IMR-90 (cell line): ENCODE measurements around the gene TOB2. TPM values are rescaled to one million over a fixed set of nuclear protein-coding genes. Genes with fewer than 3 reads are reported as not detected.
"Not testable (repeated sequence)": the region's sequence is repeated elsewhere in the genome, so short reads cannot be mapped to it uniquely, and the experiment has no call there.

Experiments used
- ATAC-seq: fragments of 200-7000 bp; cut with Tn5 transposase; 2 replicates; pipeline ENCODE4 v1.9.1; 2020; ENCODE audit warnings: low read depth, mild to moderate bottlenecking, moderate library complexity
- BruUV-seq: library from RNA; stranded (reverse); fragments of 400-500 nt; replicated peaks from 2 replicates; lab custom pipeline; 2021; lab: Mats Ljungman, UMichigan
- CTCF ChIA-PET: fragments of 300-600 bp; formaldehyde crosslinking; extraction: SDS; loops from one replicate; lab custom pipeline; 2021; ENCODE audit warnings: antibody characterized with exemption; lab: Yijun Ruan, JAX
- POLR2A ChIA-PET: fragments of 300-600 bp; sonication (Branson Sonifier 250); formaldehyde crosslinking; loops from one replicate; lab custom pipeline; 2022; ENCODE audit warnings: antibody characterized with exemption; ENCODE audit not compliant: unreplicated experiment; lab: Charles Lee
- DNase-seq: peaks from one replicate; pipeline ENCODE4 v3.0.0; 2013
- H2AFZ ChIP-seq: replicated peaks from 2 replicates; pipeline ENCODE3; 2013; ENCODE audit warnings: low read length, mild to moderate bottlenecking; ENCODE audit not compliant: poor library complexity
- H2AK5ac ChIP-seq: 2 replicates; pipeline ENCODE4 v1.6.1; 2013; ENCODE audit warnings: low read depth, low read length, inconsistent platforms
- H2AK9ac ChIP-seq: replicated peaks from 2 replicates; pipeline ENCODE3; 2013; ENCODE audit warnings: mild to moderate bottlenecking, low read depth, low read length, moderate library complexity; ENCODE audit not compliant: poor library complexity
- H2BK120ac ChIP-seq: 2 replicates; pipeline ENCODE4 v1.6.1; 2013; ENCODE audit warnings: low read depth, low read length, inconsistent platforms
- H2BK15ac ChIP-seq: 3 replicates; pipeline ENCODE4 v1.6.1; 2013; ENCODE audit warnings: low read depth, low read length, inconsistent platforms
- H2BK20ac ChIP-seq: 2 replicates; pipeline ENCODE4 v1.6.1; 2013; ENCODE audit warnings: low read depth, mild to moderate bottlenecking, inconsistent platforms, low read length, moderate library complexity
- H2BK5ac ChIP-seq: 2 replicates; pipeline ENCODE4 v1.6.1; 2013; ENCODE audit warnings: mild to moderate bottlenecking, low read depth, low read length, inconsistent platforms; ENCODE audit not compliant: poor library complexity, severe bottlenecking
- H3K14ac ChIP-seq: replicated peaks from 2 replicates; pipeline ENCODE4 v1.6.1; 2013; ENCODE audit warnings: low read depth, low read length, inconsistent platforms
- H3K18ac ChIP-seq: 2 replicates; pipeline ENCODE4 v1.6.1; 2013; ENCODE audit warnings: low read depth, low read length, control low read depth
- H3K23ac ChIP-seq: 2 replicates; pipeline ENCODE4 v1.6.1; 2013; ENCODE audit warnings: low read depth, low read length, inconsistent platforms
- H3K27ac ChIP-seq: 2 replicates; pipeline ENCODE4 v1.5.1; 2013; ENCODE audit warnings: mild to moderate bottlenecking, control low read depth, low read length; ENCODE audit not compliant: insufficient read depth
- H3K27me3 ChIP-seq: 2 replicates; pipeline ENCODE4 v1.6.1; 2013; ENCODE audit warnings: low read length; ENCODE audit not compliant: control insufficient read depth, insufficient read depth
- H3K36me3 ChIP-seq: 2 replicates; pipeline ENCODE4 v1.6.1; 2013; ENCODE audit warnings: low read length, mixed read lengths; ENCODE audit not compliant: control insufficient read depth, insufficient read depth
- H3K4ac ChIP-seq: 2 replicates; pipeline ENCODE4 v1.6.1; 2013; ENCODE audit warnings: low read depth, low read length, inconsistent platforms
- H3K4me1 ChIP-seq: 2 replicates; pipeline ENCODE4 v1.6.1; 2013; ENCODE audit warnings: low read length, mixed read lengths; ENCODE audit not compliant: control insufficient read depth, insufficient read depth
- H3K4me2 ChIP-seq: 2 replicates; pipeline ENCODE4 v1.6.1; 2013; ENCODE audit warnings: low read depth, mild to moderate bottlenecking, control low read depth, low read length, moderate library complexity
- H3K4me3 ChIP-seq: 2 replicates; pipeline ENCODE4 v1.5.1; 2013; ENCODE audit warnings: low read depth, mild to moderate bottlenecking, control low read depth, low read length, moderate library complexity; ENCODE audit not compliant: insufficient read depth
- H3K56ac ChIP-seq: 2 replicates; pipeline ENCODE4 v1.6.1; 2013; ENCODE audit warnings: low read length, inconsistent platforms; ENCODE audit not compliant: insufficient read depth; ENCODE audit errors: extremely low read depth
- H3K79me1 ChIP-seq, 2 experiments: 2 replicates each; pipeline ENCODE4 v1.6.1; 2013; ENCODE audit warnings: low read length in 2 of 2, inconsistent platforms in 1 of 2, low read depth in 1 of 2
- H3K9ac ChIP-seq: 2 replicates; pipeline ENCODE4 v1.6.1; 2013; ENCODE audit warnings: low read depth, low read length, control low read depth
- H3K9me1 ChIP-seq: 2 replicates; pipeline ENCODE4 v1.6.1; 2013; ENCODE audit warnings: low read length, inconsistent platforms; ENCODE audit not compliant: insufficient read depth
- H3K9me3 ChIP-seq: 2 replicates; pipeline ENCODE4 v1.6.1; 2013; ENCODE audit warnings: low read length; ENCODE audit not compliant: control insufficient read depth, insufficient read depth
- H4K20me1 ChIP-seq: 2 replicates; pipeline ENCODE4 v1.6.1; 2013; ENCODE audit warnings: low read length, inconsistent platforms; ENCODE audit not compliant: insufficient read depth
- H4K5ac ChIP-seq: 2 replicates; pipeline ENCODE4 v1.6.1; 2013; ENCODE audit warnings: mild to moderate bottlenecking, low read depth, low read length, control low read depth
- H4K8ac ChIP-seq, 2 experiments: 2 replicates each; pipeline ENCODE4 v1.6.1; 2013; ENCODE audit warnings: low read depth in 2 of 2, low read length in 2 of 2, control low read depth in 1 of 2, inconsistent platforms in 1 of 2
- H4K91ac ChIP-seq: 2 replicates; pipeline ENCODE4 v1.6.1; 2013; ENCODE audit warnings: low read depth, low read length, inconsistent platforms; ENCODE audit not compliant: insufficient read depth
- WGBS, 2 experiments: methylation state at CpG; one replicate each; pipeline versions ENCODE4 v1.1.5 to v1.1.7; 2013; ENCODE audit warnings: missing lambda C conversion rate in 2 of 2; ENCODE audit not compliant: insufficient read length in 1 of 2; ENCODE audit errors: extremely low coverage in 2 of 2; 5-methylcytosine and 5-hydroxymethylcytosine counted together
- dilution Hi-C: fragments of 300-500 bp; cut with HindIII; formaldehyde crosslinking; loops from one replicate; pipeline ENCODE4 v1.14.3; 2018; ENCODE audit warnings: low sequenced_read_pairs; ENCODE audit not compliant: unreplicated experiment
- in situ Hi-C: fragments of 300-500 bp; cut with MboI; formaldehyde crosslinking; loops from 3 replicates; pipeline ENCODE4 v1.14.3; 2019; ENCODE audit warnings: low sequenced_read_pairs, inconsistent platforms, mixed read lengths
- intact Hi-C: fragments of 100-400 bp; cut with micrococcal nuclease; formaldehyde crosslinking; loops from 2 replicates; pipeline ENCODE4 v1.10.0; 2022
- polyA plus RNA-seq, 3 experiments: library from polyadenylated mRNA; depleted of rRNA; stranded (reverse); fragments of >200 nt; gene quantifications; 2 replicates each; pipeline ENCODE4 v1.2.3, GENCODE V29; 2012; ENCODE audit warnings: low replicate concordance in 1 of 3
- total RNA-seq: library from RNA; depleted of rRNA; stranded (reverse); fragments of >200 nt; gene quantifications from 2 replicates; pipeline ENCODE4 v1.2.3, GENCODE V29; 2012

The TOB2 gene
- total and polyA plus RNA-seq, 2 of the 4 experiments (the other 2 are of a cell fraction), result 17.4 to 23.3 TPM

GRCh38 chr22:41460071-41460470 is 13.5 kb upstream of the TOB2 start:
- H3K18ac ChIP-seq, H3K56ac ChIP-seq, H2AK5ac ChIP-seq, H3K4ac ChIP-seq, H3K23ac ChIP-seq, BruUV-seq, H3K4me3 ChIP-seq, H4K8ac ChIP-seq, CTCF ChIA-PET, ATAC-seq, H4K91ac ChIP-seq, H2BK5ac ChIP-seq, H3K9me1 ChIP-seq, H2BK120ac ChIP-seq, H3K27me3 ChIP-seq, POLR2A ChIA-PET, H3K4me1 ChIP-seq, H3K27ac ChIP-seq, H2AK9ac ChIP-seq, DNase-seq, H4K20me1 ChIP-seq, H4K5ac ChIP-seq, H2BK15ac ChIP-seq, H2BK20ac ChIP-seq, H2AFZ ChIP-seq, H3K9me3 ChIP-seq, H3K14ac ChIP-seq, H3K9ac ChIP-seq, dilution Hi-C loops, H3K4me2 ChIP-seq, in situ Hi-C loops, intact Hi-C loops: not testable (repeated sequence)
- no CpG with 5 or more reads among the region's 5 CpGs for WGBS, 2 experiments
- peaks cover 50% of the 10 kb centered on the region for H3K36me3 ChIP-seq
- peaks cover 4 to 26% of the 10 kb centered on the region in 2 experiments for H3K79me1 ChIP-seq
